KMS-11 (cell line): Measurements from ENCODE around the gene CGRRF1.

Experiments used
- H2AFZ ChIP-seq: fragments of 200-600 bp; sonication (generic); 2 replicates; pipeline ENCODE4 v1.6.1; 2016; ENCODE audit warnings: antibody characterized with exemption, mixed run types, low read depth
- H3K27ac ChIP-seq: fragments of 200-600 bp; sonication (generic); 2 replicates; pipeline ENCODE4 v1.6.1; 2016; ENCODE audit warnings: mild to moderate bottlenecking, mixed run types
- H3K27me3 ChIP-seq: fragments of 200-600 bp; sonication (generic); 2 replicates; pipeline ENCODE4 v1.6.1; 2017; ENCODE audit warnings: mild to moderate bottlenecking, low read depth, mixed run types, moderate library complexity; ENCODE audit not compliant: insufficient read depth
- H3K36me3 ChIP-seq: fragments of 200-600 bp; sonication (generic); 2 replicates; pipeline ENCODE4 v1.6.1; 2017; ENCODE audit warnings: mild to moderate bottlenecking, mixed run types; ENCODE audit not compliant: insufficient read depth
- H3K4me1 ChIP-seq: fragments of 200-600 bp; sonication (generic); 2 replicates; pipeline ENCODE4 v1.6.1; 2016; ENCODE audit warnings: mild to moderate bottlenecking, low read depth, mixed run types; ENCODE audit not compliant: poor library complexity, severe bottlenecking
- H3K4me2 ChIP-seq: fragments of 200-600 bp; sonication (generic); 2 replicates; pipeline ENCODE4 v1.7.0; 2016; ENCODE audit warnings: mild to moderate bottlenecking, mixed run types
- H3K4me3 ChIP-seq: fragments of 200-600 bp; sonication (generic); IDR thresholded peaks from 2 replicates; pipeline ENCODE4 v1.6.1; 2017; ENCODE audit warnings: low read depth, low read length, mixed read lengths; ENCODE audit not compliant: insufficient read depth
- H3K79me2 ChIP-seq: fragments of 200-600 bp; sonication (generic); 2 replicates; pipeline ENCODE4 v1.6.1; 2016; ENCODE audit warnings: low read depth, mixed run types; ENCODE audit not compliant: insufficient read depth
- H3K9ac ChIP-seq: fragments of 200-600 bp; sonication (generic); 2 replicates; pipeline ENCODE4 v1.6.1; 2016; ENCODE audit warnings: mild to moderate bottlenecking, mixed run types
- H4K20me1 ChIP-seq: fragments of 200-600 bp; sonication (generic); 2 replicates; pipeline ENCODE4 v1.6.1; 2016; ENCODE audit warnings: mild to moderate bottlenecking, mixed run types; ENCODE audit not compliant: insufficient read depth
- CTCF ChIP-seq: fragments of 200-600 bp; sonication (generic); conservative IDR thresholded peaks from 2 replicates; pipeline ENCODE4 v1.6.1; 2017; ENCODE audit warnings: low read depth, mild to moderate bottlenecking, antibody characterized with exemption, low read length, moderate library complexity, mixed read lengths

CGRRF1 gene

DNA sequence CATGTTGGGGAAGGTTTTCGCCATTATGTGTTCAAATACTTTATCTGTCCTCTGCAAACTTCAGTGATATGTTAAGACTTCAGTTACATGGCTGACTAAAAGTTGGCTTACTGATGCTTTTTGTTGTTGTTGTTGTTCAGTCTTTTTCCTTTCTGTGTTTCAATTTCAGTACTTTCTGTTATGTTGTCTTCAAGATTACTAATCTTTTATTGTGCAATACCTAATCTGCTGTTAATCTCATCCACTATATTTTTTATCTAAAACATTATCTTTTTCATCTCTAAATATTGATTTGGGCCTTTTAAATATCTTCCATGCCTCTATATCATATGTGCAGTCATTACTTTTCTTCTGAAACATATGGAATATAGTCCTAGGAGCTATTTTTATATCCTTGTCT is 7.0 kb downstream of the CGRRF1 start:
- Histone ChIP-seq H4K20me1 (no peaks in the 10 kb centered on the region), H3K9ac (no peak overlapping the region), H3K36me3 (no peaks in the 10 kb centered on the region), H3K27ac (no peak overlapping the region), H2AFZ (no peak overlapping the region), H3K4me2 (no peak overlapping the region), H3K79me2 (no peaks in the 10 kb centered on the region), H3K4me3 (no peak overlapping the region), H3K4me1 (no peaks in the 10 kb centered on the region), H3K27me3 (no peaks in the 10 kb centered on the region)
- no peak for TF ChIP-seq CTCF

GRCh38 chr14:54524410-54524809 is 14.7 kb downstream of the CGRRF1 start:
- TF ChIP-seq CTCF, result no peak
- H3K4me1 ChIP-seq, result no peaks in the 10 kb centered on the region
- no peak overlapping the region for H3K4me2 ChIP-seq
- no peaks in the 10 kb centered on the region for H3K27me3 ChIP-seq
- H4K20me1 ChIP-seq, result no peaks in the 10 kb centered on the region
- H3K27ac ChIP-seq, result no peak overlapping the region
- H3K9ac ChIP-seq, result no peak overlapping the region
- no peaks in the 10 kb centered on the region for H3K36me3 ChIP-seq
- H3K4me3 ChIP-seq, result no peak overlapping the region
- H2AFZ ChIP-seq, result no peak overlapping the region
- no peaks in the 10 kb centered on the region for H3K79me2 ChIP-seq

DNA sequence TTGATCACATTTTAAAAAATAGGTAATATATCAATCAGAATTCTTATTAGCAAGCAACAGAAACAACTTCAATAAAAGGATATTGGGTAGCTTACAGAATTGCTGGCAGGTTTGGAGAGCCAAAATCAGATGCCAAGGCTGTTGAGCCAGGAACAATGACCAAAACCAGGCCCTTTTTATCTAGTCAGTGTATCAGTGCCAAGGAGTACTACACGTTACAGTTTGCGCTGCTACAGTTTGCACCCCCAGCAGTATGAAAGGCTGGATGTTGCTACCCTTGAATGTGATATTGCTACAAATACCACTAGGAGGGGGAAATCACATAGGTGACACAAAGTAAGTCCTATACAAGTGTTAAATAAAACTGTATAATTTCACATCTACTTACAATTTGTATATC is 19.3 kb downstream of the CGRRF1 start:
- Histone ChIP-seq H2AFZ (no peak overlapping the region), H3K27ac (no peak overlapping the region), H3K4me1 (peaks cover 29% of the 10 kb centered on the region), H3K4me2 (no peak overlapping the region), H3K27me3 (no peaks in the 10 kb centered on the region), H3K79me2 (no peaks in the 10 kb centered on the region), H4K20me1 (no peaks in the 10 kb centered on the region), H3K9ac (no peak overlapping the region), H3K4me3 (no peak overlapping the region), H3K36me3 (no peaks in the 10 kb centered on the region)
- TF ChIP-seq CTCF, result no peak

GRCh38 chr14:54529811-54530210 is 20.1 kb downstream of the CGRRF1 start:
- TF ChIP-seq CTCF, result no peak

More at GRCh38 chr14:54529811-54530210, 20.1 kb downstream of the CGRRF1 start:
- no peak overlapping the region for H3K4me2 ChIP-seq
- no peak overlapping the region for H2AFZ ChIP-seq
- no peaks in the 10 kb centered on the region for H3K79me2 ChIP-seq
- peaks cover 31% of the 10 kb centered on the region for H3K4me1 ChIP-seq
- H3K9ac ChIP-seq, result no peak overlapping the region
- H3K4me3 ChIP-seq, result no peak overlapping the region
- no peaks in the 10 kb centered on the region for H3K27me3 ChIP-seq
- no peak overlapping the region for H3K27ac ChIP-seq
- H4K20me1 ChIP-seq, result no peaks in the 10 kb centered on the region
- H3K36me3 ChIP-seq, result no peaks in the 10 kb centered on the region
